NB4 (cell line): Measurements from ENCODE around the gene OR4N5.

Experiments used
- DNase-seq: peaks from one replicate; pipeline ENCODE4 v3.0.0; 2010; ENCODE audit warnings: low read depth
- H3K4me3 ChIP-seq: one replicate; pipeline ENCODE4 v1.5.1; 2011; ENCODE audit warnings: mild to moderate bottlenecking, low read depth, low read length, moderate library complexity
- CTCF ChIP-seq: IDR thresholded peaks from one replicate; pipeline ENCODE4 v1.5.1; 2012; ENCODE audit warnings: low read depth, low read length
- MAX ChIP-seq: IDR thresholded peaks from 2 replicates; pipeline ENCODE4 v1.6.1; 2011; ENCODE audit warnings: low read depth, low read length
- MYC ChIP-seq: IDR thresholded peaks from 2 replicates; pipeline ENCODE4 v1.6.1; 2011; ENCODE audit warnings: low read depth, low read length
- POLR2A ChIP-seq: IDR thresholded peaks from 2 replicates; pipeline ENCODE4 v1.6.1; 2011; ENCODE audit warnings: mild to moderate bottlenecking; ENCODE audit not compliant: insufficient read length; ENCODE audit errors: extremely low read depth

OR4N5 gene

GRCh38 chr14:20176330-20176729 is 37.7 kb downstream of the OR4N5 start:
- H3K4me3 ChIP-seq = no peak overlapping the region
- no peak for DNase-seq
- no peak for TF ChIP-seq MYC

- TF ChIP-seq POLR2A (no peak), MAX (no peak), MYC (no peak)
- H3K4me3 ChIP-seq = no peak overlapping the region
- no peak for DNase-seq
Measured at GRCh38 chr14:20177433-20177974, 38.9 kb downstream of the OR4N5 start.

GRCh38 chr14:20179218-20179617 is 40.6 kb downstream of the OR4N5 start:
- H3K4me3 ChIP-seq = no peak overlapping the region
- TF ChIP-seq POLR2A = no peak
- no peak for TF ChIP-seq CTCF
- TF ChIP-seq MAX = no peak
- no peak for TF ChIP-seq MYC
- peak; percentile 67 for DNase-seq

DNA sequence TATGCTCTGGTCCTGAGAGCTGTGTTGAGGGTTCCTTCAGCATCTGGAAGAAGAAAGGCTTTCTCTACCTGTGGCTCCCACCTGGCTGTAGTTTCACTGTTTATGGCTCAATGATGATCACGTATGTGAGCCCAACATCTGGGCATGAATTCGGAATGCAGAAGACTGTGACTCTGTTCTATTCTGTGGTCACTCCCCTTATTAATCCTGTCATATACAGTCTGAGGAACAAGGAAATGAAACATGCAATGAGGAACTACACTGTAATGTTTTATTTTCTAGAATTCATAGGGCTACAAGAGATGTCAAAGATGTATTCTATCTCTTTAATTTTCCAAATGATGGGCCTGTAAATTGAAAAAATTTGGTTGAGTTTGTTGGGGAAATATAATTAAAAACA is 41.3 kb downstream of the OR4N5 start:
- TF ChIP-seq MYC = no peak
- TF ChIP-seq CTCF = no peak
- no peak for TF ChIP-seq MAX
- no peak for TF ChIP-seq POLR2A
- peak; percentile 16 for DNase-seq
- no peak overlapping the region for H3K4me3 ChIP-seq

DNA sequence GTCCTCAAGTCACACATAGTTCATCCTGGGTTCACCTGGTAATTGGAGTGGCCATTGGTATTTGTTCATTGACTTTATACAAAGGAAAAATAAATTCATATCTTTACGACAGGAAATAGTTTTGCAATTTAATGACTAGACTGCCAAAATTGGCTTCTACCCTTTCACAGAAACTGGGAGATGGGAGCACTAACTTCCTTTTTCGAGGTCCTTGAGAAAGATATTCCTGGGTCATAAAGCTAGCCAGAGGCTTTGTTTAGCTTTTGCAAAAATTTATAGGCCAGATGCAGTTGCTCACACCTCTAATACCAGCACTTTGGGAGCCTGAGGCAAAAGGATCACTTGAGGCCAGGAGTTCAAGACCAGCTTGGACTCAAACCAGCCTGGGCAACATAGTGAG is 41.9 kb downstream of the OR4N5 start:
- DNase-seq = peak; percentile 53
- H3K4me3 ChIP-seq = no peak overlapping the region
- TF ChIP-seq POLR2A (no peak), MYC (no peak), MAX (no peak), CTCF (no peak)

DNA sequence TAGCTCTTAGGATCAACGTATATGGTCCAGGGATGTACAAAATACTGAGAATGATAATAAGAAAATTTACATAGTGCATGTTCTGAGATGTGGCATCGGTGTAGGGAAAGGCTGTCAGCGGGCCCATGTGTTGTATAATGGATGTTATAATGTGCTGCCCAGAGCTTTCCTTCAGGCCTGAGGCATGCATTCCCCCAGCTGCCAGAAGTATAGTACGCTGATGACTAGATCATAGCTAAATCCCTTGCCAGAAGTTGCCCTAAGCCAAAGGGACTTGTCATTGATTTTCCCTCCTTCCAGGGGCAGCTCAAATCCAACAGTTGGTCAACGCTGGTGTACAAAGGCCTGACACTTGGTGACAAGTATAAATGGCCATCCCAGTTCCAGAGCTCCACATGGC is 45.6 kb downstream of the OR4N5 start:
- DNase-seq = no peak
- TF ChIP-seq POLR2A = no peak
- TF ChIP-seq MAX = no peak
- no peak for TF ChIP-seq MYC
- TF ChIP-seq CTCF = no peak
- no peak overlapping the region for H3K4me3 ChIP-seq

DNA sequence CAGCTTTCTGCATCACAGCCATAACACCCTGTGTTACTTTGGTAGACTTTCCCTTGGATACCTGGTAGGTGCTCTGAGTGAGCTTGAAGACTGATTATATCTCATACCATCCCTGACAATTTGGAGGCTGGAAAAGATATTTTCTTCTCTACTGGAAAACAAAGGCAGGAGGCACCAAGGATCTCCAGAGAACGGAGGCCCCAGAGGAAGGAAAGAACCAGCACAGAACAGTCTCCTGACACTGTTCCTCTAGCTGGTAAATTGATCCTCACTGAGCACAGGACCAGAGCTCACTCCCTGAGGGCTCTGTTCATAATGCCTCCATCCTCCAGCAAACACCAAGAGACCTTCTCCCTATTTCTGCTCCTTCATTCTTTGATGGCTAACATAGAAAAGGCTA is 52.0 kb downstream of the OR4N5 start, which contains the start of gene OR11G2:
TSS of gene OR11G2 (plus strand) at position 301 of the 400 bp plus-strand sequence. CDS start 6,542 bp downstream, outside the sequence.
- no peak for DNase-seq
- TF ChIP-seq POLR2A = no peak
- no peak for TF ChIP-seq MAX
- TF ChIP-seq CTCF = no peak
- H3K4me3 ChIP-seq = no peak within 1 kb of the TSS
